ENCODE results near the gene SIRT3.

SIRT3 gene

GRCh38 chr11:207208-207862 is 28.8 kb downstream of the SIRT3 start, which contains the start of the genes BET1L and RIC8A:
BET1L (minus strand) TSS chr11:207399; CDS start chr11:207321, 78 bp downstream.
RIC8A (plus strand) TSS chr11:207708; CDS start chr11:208855, 1,147 bp downstream.
- Histone ChIP-seq H3F3A (ENCODE audit: low read depth) (peaks cover 5% of the 10 kb centered on the region), H3K4me1 (ENCODE audit: insufficient read depth, low read length, poor library complexity, severe bottlenecking) (peaks cover 53% of the 10 kb centered on the region), H3K79me2 (ENCODE audit: insufficient read depth, low read length) (peaks cover 69% of the 10 kb centered on the region), H3K4me3 (ENCODE audit: low read length, poor library complexity, severe bottlenecking) (peak within 1 kb of the TSS; percentile 98), H3K9me3 (ENCODE audit: insufficient read depth, low read depth, low read length) (no peaks in the 10 kb centered on the region), H3K27me3 (ENCODE audit: insufficient read depth, low read length, poor library complexity, severe bottlenecking) (no peaks in the 10 kb centered on the region), H4K20me1 (ENCODE audit: insufficient read depth, low read length, poor library complexity, severe bottlenecking) (peaks cover 36% of the 10 kb centered on the region), H3K36me3 (ENCODE audit: insufficient read depth, low read length) (peaks cover 20% of the 10 kb centered on the region; the same call in 1 of the 2 replicates), H3K4me2 (ENCODE audit: low read depth, low read length, poor library complexity, severe bottlenecking) (peak within 1 kb of the TSS; percentile 84), H3K9ac (ENCODE audit: low read depth, low read length, poor library complexity, severe bottlenecking) (peak within 1 kb of the TSS; percentile 99), H2AFZ (ENCODE audit: low read length) (peak within 1 kb of the TSS; percentile 15; the same call in 1 of the 2 replicates), H3K9me2 (replicated peaks; ENCODE audit: low read depth, low read length) (no peaks in the 10 kb centered on the region)
- TF ChIP-seq CTCF (conservative IDR thresholded peaks at IDR 0.05; ENCODE audit: low read length) (no peak), EZH2phosphoT487 (IDR thresholded peaks at IDR 0.05; ENCODE audit: borderline replicate concordance) (no peak)

GRCh38 chr11:206526-207207 is 29.5 kb downstream of the SIRT3 start:
- H4K20me1 ChIP-seq (ENCODE audit: insufficient read depth, low read length, poor library complexity, severe bottlenecking): peaks cover 36% of the 10 kb centered on the region
- peaks cover 14% of the 10 kb centered on the region; the same call in 1 of the 2 replicates for H3K36me3 ChIP-seq (ENCODE audit: insufficient read depth, low read length)
- H2AFZ ChIP-seq (ENCODE audit: low read length): no peak overlapping the region; the same call in 1 of the 2 replicates
- H3F3A ChIP-seq (ENCODE audit: low read depth): peaks cover 5% of the 10 kb centered on the region
- H3K4me1 ChIP-seq (ENCODE audit: insufficient read depth, low read length, poor library complexity, severe bottlenecking): peaks cover 60% of the 10 kb centered on the region
- H3K4me2 ChIP-seq (ENCODE audit: low read depth, low read length, poor library complexity, severe bottlenecking): peak overlapping the region; percentile 78
- H3K4me3 ChIP-seq (ENCODE audit: low read length, poor library complexity, severe bottlenecking): peak overlapping the region; percentile 98
- peak overlapping the region; percentile 99 for H3K9ac ChIP-seq (ENCODE audit: low read depth, low read length, poor library complexity, severe bottlenecking)
- H3K9me2 ChIP-seq (replicated peaks; ENCODE audit: low read depth, low read length): no peaks in the 10 kb centered on the region
- H3K9me3 ChIP-seq (ENCODE audit: insufficient read depth, low read depth, low read length): no peaks in the 10 kb centered on the region
- H3K79me2 ChIP-seq (ENCODE audit: insufficient read depth, low read length): peaks cover 62% of the 10 kb centered on the region
- no peak for TF ChIP-seq CTCF (conservative IDR thresholded peaks at IDR 0.05; ENCODE audit: low read length)
- TF ChIP-seq EZH2phosphoT487 (IDR thresholded peaks at IDR 0.05; ENCODE audit: borderline replicate concordance): no peak
- H3K27me3 ChIP-seq (ENCODE audit: insufficient read depth, low read length, poor library complexity, severe bottlenecking): no peaks in the 10 kb centered on the region

GRCh38 chr11:206002-206384 is 30.1 kb downstream of the SIRT3 start:
- H3K9me3 ChIP-seq (ENCODE audit: insufficient read depth, low read depth, low read length): no peaks in the 10 kb centered on the region
- H4K20me1 ChIP-seq (ENCODE audit: insufficient read depth, low read length, poor library complexity, severe bottlenecking): peaks cover 34% of the 10 kb centered on the region
- H3K79me2 ChIP-seq (ENCODE audit: insufficient read depth, low read length): peaks cover 56% of the 10 kb centered on the region
- H3K36me3 ChIP-seq (ENCODE audit: insufficient read depth, low read length): peaks cover 7% of the 10 kb centered on the region; the same call in 1 of the 2 replicates
- no peaks in the 10 kb centered on the region for H3K9me2 ChIP-seq (replicated peaks; ENCODE audit: low read depth, low read length)
- no peaks in the 10 kb centered on the region for H3K27me3 ChIP-seq (ENCODE audit: insufficient read depth, low read length, poor library complexity, severe bottlenecking)
- peak overlapping the region; percentile 78 for H3K4me2 ChIP-seq (ENCODE audit: low read depth, low read length, poor library complexity, severe bottlenecking)
- peak overlapping the region; percentile 99 for H3K9ac ChIP-seq (ENCODE audit: low read depth, low read length, poor library complexity, severe bottlenecking)
- no peak overlapping the region for H2AFZ ChIP-seq (ENCODE audit: low read length)
- H3F3A ChIP-seq (ENCODE audit: low read depth): peaks cover 5% of the 10 kb centered on the region
- peak overlapping the region; percentile 98 for H3K4me3 ChIP-seq (ENCODE audit: low read length, poor library complexity, severe bottlenecking)
- TF ChIP-seq EZH2phosphoT487 (IDR thresholded peaks at IDR 0.05; ENCODE audit: borderline replicate concordance) (no peak), CTCF (conservative IDR thresholded peaks at IDR 0.05; ENCODE audit: low read length) (no peak)
- peaks cover 59% of the 10 kb centered on the region for H3K4me1 ChIP-seq (ENCODE audit: insufficient read depth, low read length, poor library complexity, severe bottlenecking)

Measured in Loucy (cell line).